ENCODE data around the gene MRAS.

DNA sequence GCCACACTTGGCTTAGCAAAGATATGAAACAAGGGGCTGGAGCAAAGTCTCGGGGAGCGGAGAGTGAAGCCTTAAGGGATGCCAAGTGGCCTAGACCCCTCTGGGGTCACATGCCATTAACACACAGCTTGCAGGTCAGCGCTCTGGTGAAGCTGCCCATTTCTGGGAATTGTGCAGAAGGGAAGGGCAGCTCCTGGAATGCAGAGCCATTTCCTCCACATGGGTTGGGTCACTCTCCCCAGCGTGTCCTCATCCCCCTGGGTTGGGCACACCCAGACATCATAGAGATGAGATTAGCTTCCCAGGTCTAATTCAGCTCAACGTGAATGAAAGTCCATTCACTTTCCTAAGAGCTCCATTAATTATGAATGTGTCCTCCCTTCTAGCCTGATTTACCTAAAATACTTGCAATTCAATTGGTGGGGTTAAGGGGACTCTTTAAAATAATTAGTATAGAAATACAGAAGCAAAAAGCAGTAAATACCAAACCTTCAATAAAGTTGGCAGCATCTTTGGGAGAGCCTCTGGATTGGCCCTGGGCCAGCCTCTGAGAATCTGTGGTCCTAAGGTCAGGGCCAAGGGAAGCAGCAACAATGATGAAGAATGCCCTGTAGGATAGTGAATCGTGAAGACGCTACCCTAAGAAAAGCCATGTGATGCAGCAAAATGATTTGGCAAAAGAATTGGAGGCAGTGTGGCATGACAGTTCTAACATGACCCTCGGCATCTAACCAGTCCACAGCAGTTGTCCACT, 17.8 kb downstream of the MRAS start:
- TF ChIP-seq, protein P1, sequence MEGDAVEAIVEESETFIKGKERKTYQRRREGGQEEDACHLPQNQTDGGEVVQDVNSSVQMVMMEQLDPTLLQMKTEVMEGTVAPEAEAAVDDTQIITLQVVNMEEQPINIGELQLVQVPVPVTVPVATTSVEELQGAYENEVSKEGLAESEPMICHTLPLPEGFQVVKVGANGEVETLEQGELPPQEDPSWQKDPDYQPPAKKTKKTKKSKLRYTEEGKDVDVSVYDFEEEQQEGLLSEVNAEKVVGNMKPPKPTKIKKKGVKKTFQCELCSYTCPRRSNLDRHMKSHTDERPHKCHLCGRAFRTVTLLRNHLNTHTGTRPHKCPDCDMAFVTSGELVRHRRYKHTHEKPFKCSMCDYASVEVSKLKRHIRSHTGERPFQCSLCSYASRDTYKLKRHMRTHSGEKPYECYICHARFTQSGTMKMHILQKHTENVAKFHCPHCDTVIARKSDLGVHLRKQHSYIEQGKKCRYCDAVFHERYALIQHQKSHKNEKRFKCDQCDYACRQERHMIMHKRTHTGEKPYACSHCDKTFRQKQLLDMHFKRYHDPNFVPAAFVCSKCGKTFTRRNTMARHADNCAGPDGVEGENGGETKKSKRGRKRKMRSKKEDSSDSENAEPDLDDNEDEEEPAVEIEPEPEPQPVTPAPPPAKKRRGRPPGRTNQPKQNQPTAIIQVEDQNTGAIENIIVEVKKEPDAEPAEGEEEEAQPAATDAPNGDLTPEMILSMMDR (IDR thresholded peaks at IDR 0.05; ENCODE audit: low read depth, low read length, poor library complexity, severe bottlenecking) = no peak
- no peak for TF ChIP-seq EZH2phosphoT487 (IDR thresholded peaks at IDR 0.05; ENCODE audit: borderline replicate concordance, low read length)
